ENCODE measurements around the gene NNMT.

The NNMT gene

GRCh38 chr11:114282488-114282887, 13.7 kb upstream of the NNMT start:
- in situ Hi-C loops (cut with MboI; ENCODE audit: low sequenced_read_pairs): no loop called here

- in situ Hi-C loops (cut with MboI; ENCODE audit: low sequenced_read_pairs): no loop called here
Measured at GRCh38 chr11:114283422-114283821, 12.8 kb upstream of the NNMT start.

GRCh38 chr11:114284021-114284420, 12.2 kb upstream of the NNMT start:
- in situ Hi-C loops (cut with MboI; ENCODE audit: low sequenced_read_pairs): no loop called here

- in situ Hi-C loops (cut with MboI; ENCODE audit: low sequenced_read_pairs): no loop called here
Measured at GRCh38 chr11:114284914-114285313, 11.3 kb upstream of the NNMT start.

- in situ Hi-C loops (cut with MboI; ENCODE audit: low sequenced_read_pairs): no loop called here
Measured at GRCh38 chr11:114285599-114285998, 10.6 kb upstream of the NNMT start.

GRCh38 chr11:114286229-114286628, 10.0 kb upstream of the NNMT start:
- in situ Hi-C loops (cut with MboI; ENCODE audit: low sequenced_read_pairs): no loop called here

GRCh38 chr11:114287154-114287553, 9.0 kb upstream of the NNMT start:
- in situ Hi-C loops (cut with MboI; ENCODE audit: low sequenced_read_pairs): no loop called here

- in situ Hi-C loops (cut with MboI; ENCODE audit: low sequenced_read_pairs): no loop called here
Measured at GRCh38 chr11:114288136-114288535, 8.1 kb upstream of the NNMT start.

GRCh38 chr11:114289779-114290178, 6.4 kb upstream of the NNMT start:
- in situ Hi-C loops (cut with MboI; ENCODE audit: low sequenced_read_pairs): no loop called here

GRCh38 chr11:114290503-114291235, 5.5 kb upstream of the NNMT start:
- in situ Hi-C loops (cut with MboI; ENCODE audit: low sequenced_read_pairs): no loop called here

- in situ Hi-C loops (cut with MboI; ENCODE audit: low sequenced_read_pairs): no loop called here
Measured at GRCh38 chr11:114291381-114291780, 4.8 kb upstream of the NNMT start.

- in situ Hi-C loops (cut with MboI; ENCODE audit: low sequenced_read_pairs): no loop called here
Measured at GRCh38 chr11:114291842-114292680, 4.1 kb upstream of the NNMT start.

- in situ Hi-C loops (cut with MboI; ENCODE audit: low sequenced_read_pairs): no loop called here
Measured at GRCh38 chr11:114293201-114293711, 2.9 kb upstream of the NNMT start.

GRCh38 chr11:114296605-114297372, 590 bp downstream of the NNMT start:
- in situ Hi-C loops (cut with MboI; ENCODE audit: low sequenced_read_pairs): no loop called here

GRCh38 chr11:114297806-114298709, 1.9 kb downstream of the NNMT start:
- in situ Hi-C loops (cut with MboI; ENCODE audit: low sequenced_read_pairs): no loop called here

- in situ Hi-C loops (cut with MboI; ENCODE audit: low sequenced_read_pairs): no loop called here
Measured at GRCh38 chr11:114298710-114299109, 2.5 kb downstream of the NNMT start.

GRCh38 chr11:114301088-114301487, 4.9 kb downstream of the NNMT start:
- in situ Hi-C loops (cut with MboI; ENCODE audit: low sequenced_read_pairs): no loop called here

- in situ Hi-C loops (cut with MboI; ENCODE audit: low sequenced_read_pairs): no loop called here
Measured at GRCh38 chr11:114301927-114302326, 5.7 kb downstream of the NNMT start.

GRCh38 chr11:114302663-114303062, 6.5 kb downstream of the NNMT start:
- in situ Hi-C loops (cut with MboI; ENCODE audit: low sequenced_read_pairs): no loop called here

GRCh38 chr11:114304065-114304464, 7.9 kb downstream of the NNMT start:
- in situ Hi-C loops (cut with MboI; ENCODE audit: low sequenced_read_pairs): no loop called here
